Panc1 (cell line): Measurements from ENCODE around the gene KAT2B.

Experiments
- POLR2AphosphoS5 ChIP-seq: IDR thresholded peaks from 2 replicates; pipeline ENCODE4 v1.6.1; 2012; ENCODE audit warnings: mild to moderate bottlenecking, low read depth, low read length, moderate library complexity
- SIN3A ChIP-seq: IDR thresholded peaks from 2 replicates; pipeline ENCODE4 v1.6.1; 2012; ENCODE audit warnings: low read depth, mild to moderate bottlenecking, low read length, moderate library complexity, borderline replicate concordance; ENCODE audit not compliant: insufficient read depth
- TCF7L2 ChIP-seq: IDR thresholded peaks from 2 replicates; pipeline ENCODE4 v1.6.1; 2011; ENCODE audit warnings: mild to moderate bottlenecking, low read depth, low read length, inconsistent platforms
- TF ChIP-seq, protein P1 (sequence below): fragments of 450-650 bp; IDR thresholded peaks from 2 replicates; pipeline ENCODE4 v1.5.1; 2017; ENCODE audit warnings: mild to moderate bottlenecking
- TF ChIP-seq, protein P2 (sequence below), 2 experiments: IDR thresholded peaks; 2 replicates each; pipeline ENCODE4 v1.6.1; 2011 to 2012; ENCODE audit warnings: low read depth in 2 of 2, control low read depth in 1 of 2, low read length in 1 of 2, mild to moderate bottlenecking in 1 of 2, moderate library complexity in 1 of 2; ENCODE audit not compliant: insufficient read depth in 1 of 2

DNA sequence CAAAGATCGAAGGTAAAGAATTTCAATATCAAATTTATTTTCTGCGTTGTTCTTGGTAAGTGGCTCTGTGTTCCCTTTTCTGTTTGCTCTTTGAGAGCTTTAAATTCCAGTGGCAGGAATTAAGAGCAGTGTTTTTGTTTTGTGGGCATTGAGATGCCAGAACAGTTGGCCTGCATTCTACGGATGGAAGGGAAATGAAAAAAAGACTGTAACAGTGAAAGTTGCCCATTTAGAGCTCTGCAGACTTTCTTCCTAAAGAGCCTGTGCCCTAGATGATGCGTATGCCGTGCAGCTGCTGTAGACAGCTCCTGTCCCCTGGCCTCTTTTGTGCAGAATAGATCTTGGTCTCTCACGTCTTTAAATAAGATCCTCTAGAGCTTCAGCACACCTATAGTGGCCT lies 58.8 kb downstream of the KAT2B start:
- TF ChIP-seq, protein P1, sequence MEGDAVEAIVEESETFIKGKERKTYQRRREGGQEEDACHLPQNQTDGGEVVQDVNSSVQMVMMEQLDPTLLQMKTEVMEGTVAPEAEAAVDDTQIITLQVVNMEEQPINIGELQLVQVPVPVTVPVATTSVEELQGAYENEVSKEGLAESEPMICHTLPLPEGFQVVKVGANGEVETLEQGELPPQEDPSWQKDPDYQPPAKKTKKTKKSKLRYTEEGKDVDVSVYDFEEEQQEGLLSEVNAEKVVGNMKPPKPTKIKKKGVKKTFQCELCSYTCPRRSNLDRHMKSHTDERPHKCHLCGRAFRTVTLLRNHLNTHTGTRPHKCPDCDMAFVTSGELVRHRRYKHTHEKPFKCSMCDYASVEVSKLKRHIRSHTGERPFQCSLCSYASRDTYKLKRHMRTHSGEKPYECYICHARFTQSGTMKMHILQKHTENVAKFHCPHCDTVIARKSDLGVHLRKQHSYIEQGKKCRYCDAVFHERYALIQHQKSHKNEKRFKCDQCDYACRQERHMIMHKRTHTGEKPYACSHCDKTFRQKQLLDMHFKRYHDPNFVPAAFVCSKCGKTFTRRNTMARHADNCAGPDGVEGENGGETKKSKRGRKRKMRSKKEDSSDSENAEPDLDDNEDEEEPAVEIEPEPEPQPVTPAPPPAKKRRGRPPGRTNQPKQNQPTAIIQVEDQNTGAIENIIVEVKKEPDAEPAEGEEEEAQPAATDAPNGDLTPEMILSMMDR: no peak
- TF ChIP-seq POLR2AphosphoS5 (no peak), SIN3A (no peak), TCF7L2 (no peak)
- TF ChIP-seq, protein P2, sequence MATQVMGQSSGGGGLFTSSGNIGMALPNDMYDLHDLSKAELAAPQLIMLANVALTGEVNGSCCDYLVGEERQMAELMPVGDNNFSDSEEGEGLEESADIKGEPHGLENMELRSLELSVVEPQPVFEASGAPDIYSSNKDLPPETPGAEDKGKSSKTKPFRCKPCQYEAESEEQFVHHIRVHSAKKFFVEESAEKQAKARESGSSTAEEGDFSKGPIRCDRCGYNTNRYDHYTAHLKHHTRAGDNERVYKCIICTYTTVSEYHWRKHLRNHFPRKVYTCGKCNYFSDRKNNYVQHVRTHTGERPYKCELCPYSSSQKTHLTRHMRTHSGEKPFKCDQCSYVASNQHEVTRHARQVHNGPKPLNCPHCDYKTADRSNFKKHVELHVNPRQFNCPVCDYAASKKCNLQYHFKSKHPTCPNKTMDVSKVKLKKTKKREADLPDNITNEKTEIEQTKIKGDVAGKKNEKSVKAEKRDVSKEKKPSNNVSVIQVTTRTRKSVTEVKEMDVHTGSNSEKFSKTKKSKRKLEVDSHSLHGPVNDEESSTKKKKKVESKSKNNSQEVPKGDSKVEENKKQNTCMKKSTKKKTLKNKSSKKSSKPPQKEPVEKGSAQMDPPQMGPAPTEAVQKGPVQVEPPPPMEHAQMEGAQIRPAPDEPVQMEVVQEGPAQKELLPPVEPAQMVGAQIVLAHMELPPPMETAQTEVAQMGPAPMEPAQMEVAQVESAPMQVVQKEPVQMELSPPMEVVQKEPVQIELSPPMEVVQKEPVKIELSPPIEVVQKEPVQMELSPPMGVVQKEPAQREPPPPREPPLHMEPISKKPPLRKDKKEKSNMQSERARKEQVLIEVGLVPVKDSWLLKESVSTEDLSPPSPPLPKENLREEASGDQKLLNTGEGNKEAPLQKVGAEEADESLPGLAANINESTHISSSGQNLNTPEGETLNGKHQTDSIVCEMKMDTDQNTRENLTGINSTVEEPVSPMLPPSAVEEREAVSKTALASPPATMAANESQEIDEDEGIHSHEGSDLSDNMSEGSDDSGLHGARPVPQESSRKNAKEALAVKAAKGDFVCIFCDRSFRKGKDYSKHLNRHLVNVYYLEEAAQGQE (IDR thresholded peaks at IDR 0.05; ENCODE audit: insufficient read depth in 1 of 2, low read depth in 2 of 2, low read length in 1 of 2): no peak
